ENCODE measurements around the gene TNIK.

The TNIK gene

GRCh38 chr3:171227828-171228227, 232.4 kb downstream of the TNIK start:
- DNase-seq (ENCODE audit: low read depth in 2 of 2): no peak

- DNase-seq (ENCODE audit: low read depth in 2 of 2): no peak
Measured at GRCh38 chr3:171227359-171227758, 232.8 kb downstream of the TNIK start.

- DNase-seq (ENCODE audit: low read depth in 2 of 2): no peak
Measured at GRCh38 chr3:171226794-171227193, 233.4 kb downstream of the TNIK start.

- no peak for DNase-seq (ENCODE audit: low read depth in 2 of 2)
Measured at GRCh38 chr3:171225708-171226107, 234.5 kb downstream of the TNIK start.

GRCh38 chr3:171225165-171225564, 235.0 kb downstream of the TNIK start:
- DNase-seq (ENCODE audit: low read depth in 2 of 2): no peak

GRCh38 chr3:171223396-171223795, 236.8 kb downstream of the TNIK start:
- DNase-seq (ENCODE audit: low read depth in 2 of 2): no peak

GRCh38 chr3:171222995-171223394, 237.2 kb downstream of the TNIK start:
- DNase-seq (ENCODE audit: low read depth in 2 of 2): no peak

GRCh38 chr3:171221597-171221996, 238.6 kb downstream of the TNIK start:
- DNase-seq (ENCODE audit: low read depth in 2 of 2): no peak

- DNase-seq (ENCODE audit: low read depth in 2 of 2): no peak
Measured at GRCh38 chr3:171221104-171221503, 239.1 kb downstream of the TNIK start.

GRCh38 chr3:171219258-171219657, 240.9 kb downstream of the TNIK start:
- DNase-seq (ENCODE audit: low read depth in 2 of 2): no peak

- no peak for DNase-seq (ENCODE audit: low read depth in 2 of 2)
Measured at GRCh38 chr3:171218069-171218468, 242.1 kb downstream of the TNIK start.

GRCh38 chr3:171213907-171214306, 246.3 kb downstream of the TNIK start:
- DNase-seq (ENCODE audit: low read depth in 2 of 2): no peak

GRCh38 chr3:171213178-171213577, 247.0 kb downstream of the TNIK start:
- no peak for DNase-seq (ENCODE audit: low read depth in 2 of 2)

GRCh38 chr3:171212648-171213047, 247.6 kb downstream of the TNIK start:
- DNase-seq (ENCODE audit: low read depth in 2 of 2): no peak

GRCh38 chr3:171206283-171206682, 253.9 kb downstream of the TNIK start:
- DNase-seq (ENCODE audit: low read depth in 2 of 2): no peak

- DNase-seq (ENCODE audit: low read depth in 2 of 2): no peak
Measured at GRCh38 chr3:171204942-171205341, 255.3 kb downstream of the TNIK start.

- DNase-seq (ENCODE audit: low read depth in 2 of 2): no peak
Measured at GRCh38 chr3:171201825-171202224, 258.4 kb downstream of the TNIK start.

- DNase-seq (ENCODE audit: low read depth in 2 of 2): no peak
Measured at GRCh38 chr3:171200750-171201088, 259.5 kb downstream of the TNIK start.

GRCh38 chr3:171200052-171200749, 260.0 kb downstream of the TNIK start:
- no peak for DNase-seq (ENCODE audit: low read depth in 2 of 2)

GRCh38 chr3:171199473-171199829, 260.8 kb downstream of the TNIK start:
- DNase-seq (ENCODE audit: low read depth in 2 of 2): no peak

GRCh38 chr3:171198781-171199472, 261.3 kb downstream of the TNIK start:
- no peak for DNase-seq (ENCODE audit: low read depth in 2 of 2)

- no peak for DNase-seq (ENCODE audit: low read depth in 2 of 2)
Measured at GRCh38 chr3:171195686-171196085, 264.5 kb downstream of the TNIK start.

- no peak for DNase-seq (ENCODE audit: low read depth in 2 of 2)
Measured at GRCh38 chr3:171194965-171195364, 265.2 kb downstream of the TNIK start.

- no peak for DNase-seq (ENCODE audit: low read depth in 2 of 2)
Measured at GRCh38 chr3:171193693-171194092, 266.5 kb downstream of the TNIK start.
